ENCODE measurements around the gene SDCCAG8. TPM values are rescaled to one million over a fixed set of nuclear protein-coding genes. Genes with fewer than 3 reads are reported as not detected.

SDCCAG8 gene
- total RNA-seq, 2 experiments from 2014 or later, result 18.3 to 21.2 TPM

DNA sequence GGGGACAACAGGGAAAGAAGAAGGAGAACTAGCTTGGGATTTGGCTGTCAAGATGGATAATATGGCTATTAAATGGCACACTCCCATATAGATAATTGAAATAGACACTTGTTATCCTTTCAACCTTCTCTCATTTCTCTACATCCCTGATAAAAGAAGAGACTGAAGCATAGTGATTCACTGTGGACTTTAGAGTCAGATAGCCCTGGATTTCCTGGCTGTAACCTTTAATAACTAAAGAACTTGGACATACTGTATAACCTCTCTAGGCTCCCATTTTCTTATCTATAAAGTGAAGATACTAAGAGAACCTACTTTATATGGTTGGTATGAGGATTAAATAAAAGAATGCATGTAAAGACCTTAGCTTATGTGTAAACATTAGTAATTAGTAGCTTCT, 152.6 kb downstream of the SDCCAG8 start:
- H3K36me3 Mint-ChIP-seq (ENCODE audit: low read depth), result peaks cover 10% of the 10 kb centered on the region
- H3K27ac Mint-ChIP-seq, result no peak overlapping the region
- H3K4me1 Mint-ChIP-seq (ENCODE audit: low read depth), result peaks cover under 1% of the 10 kb centered on the region
- ChIA-PET POLR2A (no interaction called here), CTCF (no interaction called here)
- no peaks in the 10 kb centered on the region for H3K4me1 ChIP-seq (ENCODE audit: insufficient read depth, low read length)
- H3K4me3 ChIP-seq (ENCODE audit: low read length), result no peak overlapping the region
- no peak for ATAC-seq (ENCODE audit: poor library complexity)
- H3K27me3 ChIP-seq (ENCODE audit: control insufficient read depth in 1 of 2, insufficient read depth in 2 of 2, low read length in 2 of 2), result no peaks in the 10 kb centered on the region
- no peaks in the 10 kb centered on the region for H3K36me3 ChIP-seq (ENCODE audit: insufficient read depth, low read length)
- H3K9me3 Mint-ChIP-seq, result no peaks in the 10 kb centered on the region
- no peak for DNase-seq
- TF ChIP-seq CTCF (IDR thresholded peaks at IDR 0.05), result no peak
- intact Hi-C loops (cut with DNase I, micrococcal nuclease), result no loop called here
- H3K27me3 Mint-ChIP-seq, result no peaks in the 10 kb centered on the region
- no peaks in the 10 kb centered on the region for H3K9me3 ChIP-seq (ENCODE audit: control insufficient read depth in 1 of 2, insufficient read depth in 1 of 2, low read length in 2 of 2)
- H3K27ac ChIP-seq (ENCODE audit: low read depth in 1 of 2, low read length in 2 of 2), result no peak overlapping the region
- H3K4me3 Mint-ChIP-seq, result no peak overlapping the region

GRCh38 chr1:243409284-243409683, 153.4 kb downstream of the SDCCAG8 start:
- DNase-seq, result no peak
- H3K27me3 ChIP-seq (ENCODE audit: control insufficient read depth in 1 of 2, insufficient read depth in 2 of 2, low read length in 2 of 2), result no peaks in the 10 kb centered on the region
- Mint-ChIP-seq H3K27me3 (no peaks in the 10 kb centered on the region), H3K9me3 (no peaks in the 10 kb centered on the region), H3K4me3 (no peak overlapping the region), H3K36me3 (ENCODE audit: low read depth) (peaks cover 8% of the 10 kb centered on the region), H3K4me1 (ENCODE audit: low read depth) (peaks cover 7% of the 10 kb centered on the region), H3K27ac (no peak overlapping the region)
- no peak for ATAC-seq (ENCODE audit: poor library complexity)
- intact Hi-C loops (cut with DNase I, micrococcal nuclease), result no loop called here
- H3K9me3 ChIP-seq (ENCODE audit: control insufficient read depth in 1 of 2, insufficient read depth in 1 of 2, low read length in 2 of 2), result no peaks in the 10 kb centered on the region
- CTCF ChIA-PET, result no interaction called here
- POLR2A ChIA-PET, result interaction anchor here (1.3 kb wide), 1 partner anchor 12 kb away, joined by 3 read pairs; no protein-coding TSS in a partner anchor
- no peak overlapping the region for H3K27ac ChIP-seq (ENCODE audit: low read depth in 1 of 2, low read length in 2 of 2)
- no peaks in the 10 kb centered on the region for H3K4me1 ChIP-seq (ENCODE audit: insufficient read depth, low read length)
- no peaks in the 10 kb centered on the region for H3K36me3 ChIP-seq (ENCODE audit: insufficient read depth, low read length)
- TF ChIP-seq CTCF (IDR thresholded peaks at IDR 0.05), result no peak
- no peak overlapping the region for H3K4me3 ChIP-seq (ENCODE audit: low read length)

DNA sequence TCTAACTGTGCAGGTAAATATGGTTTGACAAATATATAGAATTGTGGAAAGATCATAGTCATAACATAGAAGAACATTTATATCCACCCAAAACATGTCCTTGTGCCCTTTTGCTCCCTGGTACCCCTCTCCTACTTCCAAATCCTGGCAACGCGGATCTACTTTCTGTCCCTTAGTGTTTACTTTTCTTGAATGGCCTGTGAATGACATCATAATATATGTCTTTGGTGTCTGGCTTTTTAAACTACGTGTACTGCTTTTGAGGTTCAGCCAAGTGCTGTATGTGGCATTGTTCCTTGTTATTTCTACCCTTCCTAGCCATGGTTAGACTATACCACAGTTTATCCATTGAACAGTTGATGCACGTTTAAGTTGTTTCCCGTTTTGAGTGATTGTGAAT, 155.6 kb downstream of the SDCCAG8 start:
- no peaks in the 10 kb centered on the region for H3K9me3 ChIP-seq (ENCODE audit: control insufficient read depth in 1 of 2, insufficient read depth in 1 of 2, low read length in 2 of 2)
- H3K27me3 Mint-ChIP-seq, result no peaks in the 10 kb centered on the region
- ChIA-PET POLR2A (no interaction called here), CTCF (interaction anchor here (1.0 to 1.4 kb wide), 2 partner anchors 9 to 10 kb away, joined by 3 read pairs; no protein-coding TSS in a partner anchor)
- H3K27me3 ChIP-seq (ENCODE audit: control insufficient read depth in 1 of 2, insufficient read depth in 2 of 2, low read length in 2 of 2), result no peaks in the 10 kb centered on the region
- no peak for TF ChIP-seq CTCF (IDR thresholded peaks at IDR 0.05)
- H3K4me1 ChIP-seq (ENCODE audit: insufficient read depth, low read length), result peaks cover 3% of the 10 kb centered on the region
- H3K4me1 Mint-ChIP-seq (ENCODE audit: low read depth), result peaks cover 14% of the 10 kb centered on the region
- H3K4me3 ChIP-seq (ENCODE audit: low read length), result no peak overlapping the region
- no peak overlapping the region for H3K4me3 Mint-ChIP-seq
- intact Hi-C loops (cut with DNase I, micrococcal nuclease), result no loop called here
- ATAC-seq (ENCODE audit: poor library complexity) (no peak), DNase-seq (no peak)
- H3K9me3 Mint-ChIP-seq, result no peaks in the 10 kb centered on the region
- H3K36me3 ChIP-seq (ENCODE audit: insufficient read depth, low read length), result no peaks in the 10 kb centered on the region
- peaks cover 16% of the 10 kb centered on the region for H3K36me3 Mint-ChIP-seq (ENCODE audit: low read depth)
- no peak overlapping the region for H3K27ac Mint-ChIP-seq
- H3K27ac ChIP-seq (ENCODE audit: low read depth in 1 of 2, low read length in 2 of 2), result no peak overlapping the region

Data from CD4-positive, alpha-beta T cell (primary cell).